GM12878 (cell line): Measurements from ENCODE around the gene BRF1.

Source experiments
- BCL3 ChIP-seq: IDR thresholded peaks from 2 replicates; pipeline ENCODE4 v1.6.1; 2011; ENCODE audit warnings: borderline replicate concordance, low read depth, mild to moderate bottlenecking, moderate library complexity, low read length; ENCODE audit not compliant: insufficient read depth, poor library complexity, severe bottlenecking
- CBFB ChIP-seq: IDR thresholded peaks from 2 replicates; pipeline ENCODE4 v1.6.1; 2016; ENCODE audit warnings: antibody characterized with exemption, low read depth
- CHD2 ChIP-seq: IDR thresholded peaks from 2 replicates; pipeline ENCODE4 v1.6.1; 2011; ENCODE audit warnings: low read depth, low read length, improper control_type of control experiment, borderline replicate concordance
- CREB1 ChIP-seq: IDR thresholded peaks from 2 replicates; pipeline ENCODE4 v1.6.1; 2012; ENCODE audit warnings: low read depth, mild to moderate bottlenecking, inconsistent platforms
- GABPA ChIP-seq: IDR thresholded peaks from 2 replicates; pipeline ENCODE4 v1.6.1; 2014; ENCODE audit warnings: antibody characterized with exemption, low read depth, mild to moderate bottlenecking, inconsistent platforms
- POU2F2 ChIP-seq: IDR thresholded peaks from 3 replicates; pipeline ENCODE4 v1.6.1; 2011; ENCODE audit warnings: low read depth, mild to moderate bottlenecking, low read length, borderline replicate concordance
- SREBF2 ChIP-seq: IDR thresholded peaks from 2 replicates; pipeline ENCODE4 v1.6.1; 2012; ENCODE audit warnings: mild to moderate bottlenecking, low read length
- SUZ12 ChIP-seq: fragments of 200-600 bp; sonication (generic); IDR thresholded peaks from one replicate; pipeline ENCODE4 v1.6.1; 2018; ENCODE audit warnings: antibody characterized with exemption, mild to moderate bottlenecking; ENCODE audit not compliant: unreplicated experiment
- USF2 ChIP-seq: IDR thresholded peaks from 2 replicates; pipeline ENCODE4 v1.6.1; 2011; ENCODE audit warnings: low read depth, low read length, improper control_type of control experiment, borderline replicate concordance
- ZNF384 ChIP-seq: IDR thresholded peaks from 2 replicates; pipeline ENCODE4 v1.6.1; 2012; ENCODE audit warnings: low read depth, mild to moderate bottlenecking, low read length, improper control_type of control experiment, borderline replicate concordance
- TF ChIP-seq, protein P1 (sequence below), 3 experiments: IDR thresholded peaks in 2 of 3; conservative IDR thresholded peaks in 1 of 3; 2 replicates each; pipeline ENCODE4 v1.5.1; 2011; ENCODE audit warnings: low read depth in 3 of 3, low read length in 3 of 3, mild to moderate bottlenecking in 3 of 3, control low read depth in 2 of 3, moderate library complexity in 2 of 3, inconsistent platforms in 1 of 3, mixed read lengths in 1 of 3; ENCODE audit not compliant: control insufficient read depth in 2 of 3, insufficient read depth in 1 of 3; ENCODE audit errors: extremely low read depth in 1 of 3

- TF ChIP-seq, protein P1, sequence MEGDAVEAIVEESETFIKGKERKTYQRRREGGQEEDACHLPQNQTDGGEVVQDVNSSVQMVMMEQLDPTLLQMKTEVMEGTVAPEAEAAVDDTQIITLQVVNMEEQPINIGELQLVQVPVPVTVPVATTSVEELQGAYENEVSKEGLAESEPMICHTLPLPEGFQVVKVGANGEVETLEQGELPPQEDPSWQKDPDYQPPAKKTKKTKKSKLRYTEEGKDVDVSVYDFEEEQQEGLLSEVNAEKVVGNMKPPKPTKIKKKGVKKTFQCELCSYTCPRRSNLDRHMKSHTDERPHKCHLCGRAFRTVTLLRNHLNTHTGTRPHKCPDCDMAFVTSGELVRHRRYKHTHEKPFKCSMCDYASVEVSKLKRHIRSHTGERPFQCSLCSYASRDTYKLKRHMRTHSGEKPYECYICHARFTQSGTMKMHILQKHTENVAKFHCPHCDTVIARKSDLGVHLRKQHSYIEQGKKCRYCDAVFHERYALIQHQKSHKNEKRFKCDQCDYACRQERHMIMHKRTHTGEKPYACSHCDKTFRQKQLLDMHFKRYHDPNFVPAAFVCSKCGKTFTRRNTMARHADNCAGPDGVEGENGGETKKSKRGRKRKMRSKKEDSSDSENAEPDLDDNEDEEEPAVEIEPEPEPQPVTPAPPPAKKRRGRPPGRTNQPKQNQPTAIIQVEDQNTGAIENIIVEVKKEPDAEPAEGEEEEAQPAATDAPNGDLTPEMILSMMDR (IDR thresholded peaks at IDR 0.05 in 2 of 3, conservative IDR thresholded peaks at IDR 0.05 in 1 of 3; ENCODE audit: control insufficient read depth in 2 of 3, extremely low read depth in 1 of 3, insufficient read depth in 1 of 3, low read depth in 3 of 3, low read length in 3 of 3), result no peak
- TF ChIP-seq POU2F2 (no peak), SREBF2 (no peak), CHD2 (no peak), BCL3 (no peak), USF2 (no peak), ZNF384 (no peak), SUZ12 (no peak), CBFB (no peak), GABPA (no peak), CREB1 (no peak)
Measured at GRCh38 chr14:105203701-105204100, 97.1 kb downstream of the BRF1 start.
